ENCODE measurements around the gene TSHZ2.

Gene TSHZ2

GRCh38 chr20:53098621-53099020 is 126.5 kb downstream of the TSHZ2 start:
- Mint-ChIP-seq H3K9me3 (peaks cover 2% of the 10 kb centered on the region), H3K27me3 (ENCODE audit: low read depth) (no peaks in the 10 kb centered on the region), H3K27ac (peak overlapping the region in 1 of 3 experiments; percentile 61), H3K36me3 (ENCODE audit: low read depth) (peaks cover 18% of the 10 kb centered on the region), H3K4me1 (peaks cover 41% of the 10 kb centered on the region), H3K4me3 (no peak overlapping the region)
- TF ChIP-seq CTCF (IDR thresholded peaks at IDR 0.05; ENCODE audit: unreplicated experiment in 3 of 3), result no peak

GRCh38 chr20:53099856-53100255 is 127.7 kb downstream of the TSHZ2 start:
- no peak for TF ChIP-seq CTCF (IDR thresholded peaks at IDR 0.05; ENCODE audit: unreplicated experiment in 3 of 3)
- H3K27ac Mint-ChIP-seq, result peak overlapping the region; percentile 22 to 41 (median 35)
- H3K9me3 Mint-ChIP-seq, result peaks cover 2% of the 10 kb centered on the region
- no peaks in the 10 kb centered on the region for H3K27me3 Mint-ChIP-seq (ENCODE audit: low read depth)
- H3K4me3 Mint-ChIP-seq, result no peak overlapping the region
- H3K4me1 Mint-ChIP-seq, result peaks cover 41% of the 10 kb centered on the region
- H3K36me3 Mint-ChIP-seq (ENCODE audit: low read depth), result peaks cover 18% of the 10 kb centered on the region

GRCh38 chr20:53100476-53100911 is 128.3 kb downstream of the TSHZ2 start:
- peaks cover 13% of the 10 kb centered on the region for H3K36me3 Mint-ChIP-seq (ENCODE audit: low read depth)
- no peak overlapping the region for H3K4me3 Mint-ChIP-seq
- H3K27ac Mint-ChIP-seq, result peak overlapping the region in 2 of 3 experiments; percentile 22 to 35
- TF ChIP-seq CTCF (IDR thresholded peaks at IDR 0.05; ENCODE audit: unreplicated experiment in 3 of 3), result no peak
- H3K9me3 Mint-ChIP-seq, result peaks cover 2% of the 10 kb centered on the region
- H3K4me1 Mint-ChIP-seq, result peaks cover 35% of the 10 kb centered on the region
- H3K27me3 Mint-ChIP-seq (ENCODE audit: low read depth), result no peaks in the 10 kb centered on the region

- Mint-ChIP-seq H3K9me3 (peaks cover 2% of the 10 kb centered on the region), H3K4me1 (peaks cover 32% of the 10 kb centered on the region), H3K27me3 (ENCODE audit: low read depth) (no peaks in the 10 kb centered on the region), H3K4me3 (no peak overlapping the region), H3K27ac (no peak overlapping the region), H3K36me3 (ENCODE audit: low read depth) (peaks cover 13% of the 10 kb centered on the region)
- TF ChIP-seq CTCF (IDR thresholded peaks at IDR 0.05; ENCODE audit: unreplicated experiment in 3 of 3), result no peak
These were observed 130.0 kb downstream of the TSHZ2 start for GRCh38 chr20:53101992-53102760.

- H3K27ac Mint-ChIP-seq, result peak overlapping the region in 2 of 3 experiments; percentile 8 to 58
These were observed 131.0 kb downstream of the TSHZ2 start for GRCh38 chr20:53103124-53103523.

More at GRCh38 chr20:53103124-53103523, 131.0 kb downstream of the TSHZ2 start:
- Mint-ChIP-seq H3K36me3 (ENCODE audit: low read depth) (peaks cover 13% of the 10 kb centered on the region), H3K27me3 (ENCODE audit: low read depth) (no peaks in the 10 kb centered on the region), H3K9me3 (peaks cover 2% of the 10 kb centered on the region), H3K4me3 (no peak overlapping the region), H3K4me1 (peaks cover 22% of the 10 kb centered on the region)
- TF ChIP-seq CTCF (IDR thresholded peaks at IDR 0.05; ENCODE audit: unreplicated experiment in 3 of 3), result no peak
